Stimulated activated CD4-positive, alpha-beta T cell treated with anti-CD3 and anti-CD28 coated beads, Interleukin-4, amount 100 ng/mL, for 1 hour (primary cell): Measurements from ENCODE around the gene CLCA4.
A peak's percentile ranks its signal among the peaks of the same experiment; 100 is the strongest.

Experiments used
- DNase-seq: peaks from one replicate; pipeline ENCODE4 v3.0.0-alpha.2; 2020

Gene CLCA4

GRCh38 chr1:86546787-86547221, at the start of gene CLCA4:
TSS of gene CLCA4 (plus strand) at chr1:86547078. CDS start at chr1:86547120, 42 bp downstream.
- DNase-seq = no peak

GRCh38 chr1:86498281-86498680, 48.6 kb upstream of the CLCA4 start:
- no peak for DNase-seq

- no peak for DNase-seq
Measured at GRCh38 chr1:86499987-86500593, 46.8 kb upstream of the CLCA4 start.

- DNase-seq = no peak
Measured at GRCh38 chr1:86500714-86501113, 46.2 kb upstream of the CLCA4 start.

GRCh38 chr1:86502125-86502646, 44.7 kb upstream of the CLCA4 start:
- peak; percentile 17 for DNase-seq

- no peak for DNase-seq
Measured at GRCh38 chr1:86502721-86503405, 44.0 kb upstream of the CLCA4 start.

GRCh38 chr1:86503406-86504136, 43.3 kb upstream of the CLCA4 start:
- DNase-seq = no peak

GRCh38 chr1:86504137-86504479, 42.8 kb upstream of the CLCA4 start:
- no peak for DNase-seq

- no peak for DNase-seq
Measured at GRCh38 chr1:86504895-86505563, 41.8 kb upstream of the CLCA4 start.

- DNase-seq = no peak
Measured at GRCh38 chr1:86505564-86505902, 41.3 kb upstream of the CLCA4 start.

GRCh38 chr1:86507935-86508582, 38.8 kb upstream of the CLCA4 start:
- DNase-seq = no peak

- DNase-seq = no peak
Measured at GRCh38 chr1:86508583-86508969, 38.3 kb upstream of the CLCA4 start.

GRCh38 chr1:86515597-86515996, 31.3 kb upstream of the CLCA4 start:
- DNase-seq = no peak

GRCh38 chr1:86516335-86516734, 30.5 kb upstream of the CLCA4 start:
- DNase-seq = no peak

GRCh38 chr1:86517336-86517735, 29.5 kb upstream of the CLCA4 start:
- no peak for DNase-seq

- no peak for DNase-seq
Measured at GRCh38 chr1:86520789-86521521, 25.9 kb upstream of the CLCA4 start.

GRCh38 chr1:86521522-86521891, 25.4 kb upstream of the CLCA4 start:
- no peak for DNase-seq

- no peak for DNase-seq
Measured at GRCh38 chr1:86522240-86522639, 24.6 kb upstream of the CLCA4 start.

GRCh38 chr1:86523670-86524354, 23.1 kb upstream of the CLCA4 start:
- no peak for DNase-seq

GRCh38 chr1:86527306-86527705, 19.6 kb upstream of the CLCA4 start:
- DNase-seq = no peak

GRCh38 chr1:86530211-86530845, 16.6 kb upstream of the CLCA4 start:
- DNase-seq = no peak
